ENCODE measurements around the gene PKDCC.

PKDCC gene

GRCh38 chr2:42047488-42048298 is at the start of gene PKDCC:
Gene PKDCC, plus strand, starts transcription at chr2:42048021. Its CDS starts 179 bp downstream, at chr2:42048200.
- peak; percentile 82 for DNase-seq

GRCh38 chr2:41998186-41999127 is 49.4 kb upstream of the PKDCC start:
- no peak for DNase-seq

GRCh38 chr2:41999128-41999480 is 48.7 kb upstream of the PKDCC start:
- DNase-seq, result no peak

GRCh38 chr2:41999592-42000281 is 48.1 kb upstream of the PKDCC start:
- no peak for DNase-seq

- DNase-seq, result peak; percentile 24
These were observed 46.1 kb upstream of the PKDCC start for GRCh38 chr2:42001711-42002201.

- no peak for DNase-seq
These were observed 40.3 kb upstream of the PKDCC start for GRCh38 chr2:42007551-42007950.

GRCh38 chr2:42008241-42008921 is 39.4 kb upstream of the PKDCC start:
- DNase-seq, result peak; percentile 25

- DNase-seq, result no peak
These were observed 37.9 kb upstream of the PKDCC start for GRCh38 chr2:42009657-42010580.

GRCh38 chr2:42010743-42011298 is 37.0 kb upstream of the PKDCC start:
- peak; percentile 92 for DNase-seq

- no peak for DNase-seq
These were observed 35.7 kb upstream of the PKDCC start for GRCh38 chr2:42012137-42012536.

GRCh38 chr2:42012651-42013050 is 35.2 kb upstream of the PKDCC start:
- DNase-seq, result no peak

- DNase-seq, result no peak
These were observed 34.4 kb upstream of the PKDCC start for GRCh38 chr2:42013409-42013808.

GRCh38 chr2:42021464-42021863 is 26.4 kb upstream of the PKDCC start:
- peak; percentile 75 for DNase-seq

- DNase-seq, result peak; percentile 56
These were observed 22.7 kb upstream of the PKDCC start for GRCh38 chr2:42025151-42025582.

- DNase-seq, result no peak
These were observed 21.5 kb upstream of the PKDCC start for GRCh38 chr2:42026272-42026671.

- DNase-seq, result no peak
These were observed 19.2 kb upstream of the PKDCC start for GRCh38 chr2:42028571-42029148.

GRCh38 chr2:42029171-42029570 is 18.6 kb upstream of the PKDCC start:
- DNase-seq, result no peak

- no peak for DNase-seq
These were observed 18.1 kb upstream of the PKDCC start for GRCh38 chr2:42029639-42030199.

GRCh38 chr2:42030200-42030759 is 17.5 kb upstream of the PKDCC start:
- DNase-seq, result no peak

GRCh38 chr2:42030829-42031228 is 17.0 kb upstream of the PKDCC start:
- no peak for DNase-seq

Measured in EL (cell line).